Activated CD4-positive, alpha-beta memory T cell treated with anti-CD3 and anti-CD28 coated beads for 36 hours (primary cell): ENCODE results near the gene FNTB. TPM values are rescaled to one million over a fixed set of nuclear protein-coding genes. Genes with fewer than 3 reads are reported as not detected.

ENCODE experiments used
- CTCF ChIA-PET: fragments of 350-600 bp; sonication (Branson Sonifier 250); formaldehyde crosslinking; loops from one replicate; lab custom pipeline; 2021; ENCODE audit warnings: antibody characterized with exemption, inconsistent platforms; lab: Charles Lee
- POLR2A ChIA-PET: fragments of 350-600 bp; sonication (Branson Sonifier 250); formaldehyde crosslinking; loops from one replicate; lab custom pipeline; 2021; ENCODE audit warnings: antibody characterized with exemption; lab: Charles Lee
- DNase-seq: peaks from one replicate; pipeline ENCODE4 v3.0.0-alpha.2; 2020
- H3K27ac Mint-ChIP-seq: one replicate; pipeline ENCODE4 v1.8.0; 2021; ENCODE audit warnings: mixed read lengths
- H3K27me3 Mint-ChIP-seq: one replicate; pipeline ENCODE4 v1.8.0; 2021; ENCODE audit warnings: mixed read lengths
- H3K36me3 Mint-ChIP-seq: one replicate; pipeline ENCODE4 v1.8.0; 2021; ENCODE audit warnings: mixed read lengths
- H3K4me1 Mint-ChIP-seq: one replicate; pipeline ENCODE4 v1.8.0; 2021; ENCODE audit warnings: low read depth, mixed read lengths
- H3K4me3 Mint-ChIP-seq: one replicate; pipeline ENCODE4 v1.8.0; 2021; ENCODE audit warnings: mild to moderate bottlenecking, mixed read lengths
- H3K9me3 Mint-ChIP-seq: one replicate; pipeline ENCODE4 v1.8.0; 2021; ENCODE audit warnings: mixed read lengths
- intact Hi-C: fragments of 100-400 bp; cut with micrococcal nuclease; formaldehyde crosslinking; loops from one replicate; pipeline ENCODE4 v1.15.1; 2023
- total RNA-seq, 2 experiments: library from RNA; stranded (reverse); gene quantifications; one replicate each; pipeline ENCODE4 v1.2.3, GENCODE V29; 2021

FNTB gene
- total RNA-seq, 2 experiments from 2014 or later, result 8.8 to 12.3 TPM

DNA sequence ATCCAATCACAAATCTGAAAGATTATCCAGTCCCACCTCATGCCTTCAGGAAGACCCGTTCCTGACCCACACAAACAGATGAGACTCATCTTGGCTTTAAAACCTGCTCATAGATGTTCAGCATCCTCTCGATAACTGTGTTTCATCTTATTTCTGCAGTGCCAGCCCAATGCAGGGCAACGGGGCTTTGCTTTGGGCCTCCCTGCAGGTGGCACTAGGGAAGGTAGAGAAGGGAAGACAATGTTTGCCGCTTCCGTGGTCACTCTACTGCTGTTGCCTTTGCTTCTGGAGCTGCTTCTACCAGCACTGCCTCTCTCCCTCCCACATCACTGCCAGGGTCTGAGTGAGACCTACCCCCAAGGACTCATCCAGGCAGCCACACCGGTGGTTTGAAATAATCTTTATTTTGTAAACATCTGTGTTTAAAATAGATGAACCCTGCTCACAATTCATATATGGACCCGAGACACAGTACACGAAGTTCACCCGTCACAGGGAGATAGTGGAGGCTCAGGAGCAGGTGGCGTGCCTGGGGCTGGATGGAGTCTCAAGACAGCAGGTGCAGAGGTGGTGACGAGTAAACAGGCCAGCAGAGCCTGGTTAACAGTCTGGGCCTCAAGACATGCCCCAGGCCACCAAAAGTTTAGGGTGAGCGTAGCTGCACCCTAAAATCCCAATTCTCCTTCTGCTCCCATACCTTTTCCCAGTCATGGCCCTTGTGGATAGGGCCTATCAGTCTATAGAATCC lies 41.1 kb upstream of the FNTB start:
- peaks cover 14% of the 10 kb centered on the region for H3K36me3 Mint-ChIP-seq
- no peak overlapping the region for H3K4me3 Mint-ChIP-seq
- ChIA-PET POLR2A (no interaction called here), CTCF (no interaction called here)
- H3K9me3 Mint-ChIP-seq, result no peaks in the 10 kb centered on the region
- DNase-seq, result no peak
- intact Hi-C loops, result no loop called here
- no peaks in the 10 kb centered on the region for H3K27me3 Mint-ChIP-seq
- H3K4me1 Mint-ChIP-seq, result peaks cover 9% of the 10 kb centered on the region
- H3K27ac Mint-ChIP-seq, result no peak overlapping the region

GRCh38 chr14:64946310-64947045 lies 40.2 kb upstream of the FNTB start:
- no peak for DNase-seq
- Mint-ChIP-seq H3K27ac (no peak overlapping the region), H3K9me3 (no peaks in the 10 kb centered on the region), H3K36me3 (peaks cover 11% of the 10 kb centered on the region), H3K4me1 (peaks cover 6% of the 10 kb centered on the region), H3K4me3 (no peak overlapping the region), H3K27me3 (no peaks in the 10 kb centered on the region)
- POLR2A ChIA-PET, result no interaction called here
- intact Hi-C loops, result no loop called here
- CTCF ChIA-PET, result no interaction called here

DNA sequence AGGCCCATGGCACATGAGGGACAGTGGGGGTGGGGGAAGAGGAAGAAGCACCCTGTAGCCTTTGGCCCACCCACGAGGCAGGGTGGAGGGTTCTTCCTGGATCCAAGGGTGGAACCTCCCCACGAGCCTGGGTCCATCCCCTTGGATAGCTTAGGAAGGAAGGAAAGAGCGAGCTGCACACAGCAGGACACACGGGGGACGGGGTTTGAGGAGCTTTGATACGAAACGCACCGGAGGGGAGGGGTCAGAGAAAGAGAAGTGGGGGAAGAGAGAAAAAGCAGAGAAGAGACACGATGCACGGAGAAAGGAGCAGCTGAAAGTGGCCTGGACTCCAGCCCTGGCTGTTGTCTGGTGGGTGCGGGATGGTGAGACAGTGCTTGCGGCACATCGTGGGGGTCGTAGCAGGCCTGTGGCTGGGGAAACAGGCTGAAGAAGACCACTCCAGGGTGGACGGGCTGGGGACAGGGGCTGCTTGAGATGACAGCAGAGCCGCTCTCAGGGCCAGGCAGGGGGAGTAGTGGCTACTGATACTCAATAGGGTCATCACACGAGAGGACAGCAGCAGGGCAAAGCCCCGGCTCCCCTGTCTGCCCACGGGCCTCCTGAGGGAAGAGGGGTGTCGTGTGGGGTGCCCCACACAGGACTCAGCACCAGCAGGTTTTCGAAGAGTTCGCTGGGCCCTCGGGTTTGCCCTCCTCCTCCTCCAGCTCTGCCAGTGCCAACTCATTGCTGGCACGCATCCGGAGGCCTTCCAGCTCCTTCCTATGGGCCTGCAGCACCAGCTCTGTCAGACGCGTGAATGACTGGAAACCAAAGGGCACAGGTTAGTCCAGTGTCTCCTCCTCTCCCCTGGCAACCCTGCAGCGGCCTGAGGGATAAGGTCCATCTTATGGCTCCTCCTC lies 38.7 kb upstream of the FNTB start:
- Mint-ChIP-seq H3K4me1 (peaks cover 6% of the 10 kb centered on the region), H3K4me3 (no peak overlapping the region), H3K36me3 (peaks cover 11% of the 10 kb centered on the region), H3K27me3 (no peaks in the 10 kb centered on the region), H3K9me3 (no peaks in the 10 kb centered on the region), H3K27ac (no peak overlapping the region)
- intact Hi-C loops, result no loop called here
- ChIA-PET CTCF (no interaction called here), POLR2A (interaction anchor here (0.6 to 1.1 kb wide), 3 partner anchors 10 to 318 kb away, joined by 3 read pairs; no protein-coding TSS in a partner anchor)
- no peak for DNase-seq

DNA sequence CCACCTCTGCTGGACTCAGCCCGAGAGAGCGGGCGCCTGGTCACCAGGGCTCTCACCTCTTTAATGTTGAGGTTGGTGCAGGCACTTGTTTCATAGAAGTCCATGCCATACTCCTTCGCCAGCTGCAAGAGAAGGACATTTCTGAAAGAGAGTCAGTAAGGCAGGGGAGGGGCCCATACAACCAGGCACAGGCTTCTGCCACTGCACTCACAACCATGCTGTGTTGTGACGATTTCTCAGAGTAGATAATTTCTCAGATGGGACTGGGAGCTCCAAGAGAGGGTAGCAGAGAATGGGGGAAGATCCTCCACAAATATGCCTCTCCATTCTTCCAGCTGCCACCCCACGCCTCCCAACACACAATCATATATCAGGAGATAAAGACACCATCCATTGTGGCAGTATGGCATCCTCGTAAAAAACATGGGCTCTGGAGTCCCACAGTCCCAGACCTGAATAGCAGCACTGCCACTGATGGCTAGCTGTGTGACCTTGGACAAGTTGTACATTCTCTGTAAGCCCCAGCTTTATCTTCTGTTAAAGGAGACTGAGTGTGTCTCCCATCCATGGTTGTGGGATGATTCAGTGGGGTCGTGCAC lies 38.0 kb upstream of the FNTB start:
- DNase-seq, result no peak
- POLR2A ChIA-PET, result interaction anchor here (0.9 kb wide), 1 partner anchor 57 kb away, joined by 3 read pairs; no protein-coding TSS in a partner anchor

DNA sequence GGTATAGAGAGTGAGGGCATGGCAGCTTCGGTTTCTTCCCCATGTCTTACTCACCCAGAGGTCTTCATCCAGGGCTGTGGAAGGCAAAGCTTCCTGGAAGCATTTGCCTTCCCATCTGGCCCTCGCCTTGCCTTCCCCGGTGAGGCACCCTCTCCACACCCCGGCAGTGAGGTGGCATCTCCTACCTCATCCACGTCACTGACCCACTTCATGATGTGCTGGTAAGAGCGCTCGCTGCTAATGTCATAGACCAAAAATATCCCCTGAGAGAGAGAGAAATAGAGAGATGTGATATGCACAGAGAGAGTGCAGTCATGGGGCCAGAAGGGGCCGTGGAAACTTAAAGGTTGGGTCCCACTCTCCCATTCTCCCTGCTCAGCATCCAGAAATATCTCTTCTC lies 35.8 kb upstream of the FNTB start:
- no peaks in the 10 kb centered on the region for H3K27me3 Mint-ChIP-seq
- peaks cover 6% of the 10 kb centered on the region for H3K36me3 Mint-ChIP-seq
- intact Hi-C loops, result no loop called here
- CTCF ChIA-PET, result no interaction called here
- no peak for DNase-seq
- H3K4me3 Mint-ChIP-seq, result no peak overlapping the region
- H3K27ac Mint-ChIP-seq, result no peak overlapping the region
- H3K4me1 Mint-ChIP-seq, result no peaks in the 10 kb centered on the region
- no peaks in the 10 kb centered on the region for H3K9me3 Mint-ChIP-seq
- POLR2A ChIA-PET, result no interaction called here

More for the DNA sequence above, 38.0 kb upstream of the FNTB start:
- Mint-ChIP-seq H3K27me3 (no peaks in the 10 kb centered on the region), H3K27ac (no peak overlapping the region), H3K4me3 (no peak overlapping the region), H3K36me3 (peaks cover 11% of the 10 kb centered on the region), H3K4me1 (peaks cover 3% of the 10 kb centered on the region), H3K9me3 (no peaks in the 10 kb centered on the region)
- CTCF ChIA-PET, result no interaction called here
- intact Hi-C loops, result no loop called here

- H3K27me3 Mint-ChIP-seq, result no peaks in the 10 kb centered on the region
- no peak overlapping the region for H3K4me3 Mint-ChIP-seq
- no peaks in the 10 kb centered on the region for H3K9me3 Mint-ChIP-seq
- no peak overlapping the region for H3K27ac Mint-ChIP-seq
- intact Hi-C loops, result no loop called here
- H3K36me3 Mint-ChIP-seq, result peaks cover 6% of the 10 kb centered on the region
- H3K4me1 Mint-ChIP-seq, result no peaks in the 10 kb centered on the region
- DNase-seq, result no peak
- POLR2A ChIA-PET, result no interaction called here
- CTCF ChIA-PET, result no interaction called here
Observed at GRCh38 chr14:64951291-64951690, 35.4 kb upstream of the FNTB start.

DNA sequence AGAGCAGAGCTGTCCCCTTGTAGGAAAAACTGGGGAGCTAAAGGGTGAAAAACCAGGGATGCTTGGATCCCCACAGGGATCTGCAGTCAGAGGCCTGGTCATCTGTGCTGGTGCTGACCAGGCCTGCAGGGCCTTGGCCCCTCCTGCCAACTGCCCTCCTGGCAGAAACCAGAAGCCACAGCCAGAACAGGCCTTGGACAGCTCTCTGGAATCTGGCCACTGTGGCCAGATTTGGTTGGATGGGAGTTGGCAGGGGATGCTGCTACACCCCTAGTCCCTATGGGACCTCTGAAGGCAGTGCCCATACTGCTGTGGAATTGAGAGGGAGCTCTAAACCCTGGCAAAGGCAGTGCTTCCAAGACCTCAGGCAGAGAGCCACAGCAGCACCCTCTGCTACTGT lies 35.0 kb upstream of the FNTB start:
- ChIA-PET POLR2A (no interaction called here), CTCF (no interaction called here)
- Mint-ChIP-seq H3K27ac (no peak overlapping the region), H3K36me3 (peaks cover 6% of the 10 kb centered on the region), H3K4me1 (no peaks in the 10 kb centered on the region), H3K4me3 (no peak overlapping the region), H3K9me3 (no peaks in the 10 kb centered on the region), H3K27me3 (no peaks in the 10 kb centered on the region)
- intact Hi-C loops, result no loop called here
- no peak for DNase-seq

DNA sequence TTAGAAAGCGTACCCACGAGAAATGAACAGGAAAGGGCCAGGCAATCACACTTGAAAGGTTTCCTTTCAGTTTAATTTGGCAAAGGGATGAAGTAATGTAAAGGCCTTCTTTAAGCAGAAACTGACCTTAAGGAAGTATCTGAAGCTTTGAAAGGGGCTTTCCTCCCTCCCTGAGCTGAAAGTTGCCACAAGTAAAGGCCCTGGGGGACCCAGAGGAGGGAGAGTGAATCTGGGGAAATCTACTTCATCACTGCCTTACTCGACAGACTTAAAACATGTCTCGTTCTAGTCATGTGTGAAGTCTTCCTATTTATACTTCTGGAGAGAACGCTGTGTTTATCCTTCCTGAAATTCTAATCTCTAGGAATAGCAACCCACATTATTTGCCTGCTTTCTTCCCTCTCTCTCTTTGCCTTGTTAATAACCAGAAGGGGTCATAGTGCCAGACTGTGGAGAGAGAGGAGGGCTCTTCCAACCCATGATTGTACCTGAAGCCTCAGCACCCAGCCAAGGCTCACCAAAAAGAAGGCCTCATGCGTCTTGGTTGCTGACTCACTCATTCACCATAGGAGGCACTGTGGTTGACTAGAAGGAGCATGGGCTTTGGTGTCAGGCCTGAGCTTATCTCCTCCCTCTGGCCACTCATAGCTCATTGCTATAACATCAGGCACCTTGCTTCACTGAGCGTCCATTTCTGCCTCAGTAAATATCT lies 33.9 kb upstream of the FNTB start:
- Mint-ChIP-seq H3K4me3 (no peak overlapping the region), H3K9me3 (no peaks in the 10 kb centered on the region), H3K27me3 (no peaks in the 10 kb centered on the region), H3K27ac (no peak overlapping the region), H3K4me1 (no peaks in the 10 kb centered on the region), H3K36me3 (peaks cover 4% of the 10 kb centered on the region)
- CTCF ChIA-PET, result interaction anchor here (0.9 to 1.4 kb wide), 3 partner anchors 13 to 130 kb away, joined by 3 read pairs; no protein-coding TSS in a partner anchor
- POLR2A ChIA-PET, result no interaction called here
- intact Hi-C loops, result no loop called here
- DNase-seq, result no peak

- no peak overlapping the region for H3K27ac Mint-ChIP-seq
- no peaks in the 10 kb centered on the region for H3K9me3 Mint-ChIP-seq
- no peaks in the 10 kb centered on the region for H3K4me1 Mint-ChIP-seq
- intact Hi-C loops, result no loop called here
- no peaks in the 10 kb centered on the region for H3K27me3 Mint-ChIP-seq
- ChIA-PET POLR2A (interaction anchor here (0.6 kb wide), 1 partner anchor 249 kb away, joined by 3 read pairs; no protein-coding TSS in a partner anchor), CTCF (interaction anchor here (0.9 to 1.4 kb wide), 3 partner anchors 13 to 130 kb away, joined by 3 read pairs; no protein-coding TSS in a partner anchor)
- H3K36me3 Mint-ChIP-seq, result peaks cover 4% of the 10 kb centered on the region
- H3K4me3 Mint-ChIP-seq, result no peak overlapping the region
- DNase-seq, result no peak
Observed at GRCh38 chr14:64953310-64953654, 33.4 kb upstream of the FNTB start.

GRCh38 chr14:64953661-64954060 lies 33.0 kb upstream of the FNTB start:
- intact Hi-C loops, result no loop called here
- Mint-ChIP-seq H3K4me3 (no peak overlapping the region), H3K4me1 (no peaks in the 10 kb centered on the region), H3K27ac (no peak overlapping the region), H3K36me3 (peaks cover 4% of the 10 kb centered on the region), H3K9me3 (no peaks in the 10 kb centered on the region), H3K27me3 (no peaks in the 10 kb centered on the region)
- DNase-seq, result no peak
- ChIA-PET CTCF (interaction anchor here (0.9 to 1.4 kb wide), 3 partner anchors 12 to 131 kb away, joined by 3 read pairs; no protein-coding TSS in a partner anchor), POLR2A (interaction anchor here (0.6 kb wide), 1 partner anchor 248 kb away, joined by 3 read pairs; no protein-coding TSS in a partner anchor)
